Measurements from ENCODE around the gene ADGRA1.

The ADGRA1 gene

DNA sequence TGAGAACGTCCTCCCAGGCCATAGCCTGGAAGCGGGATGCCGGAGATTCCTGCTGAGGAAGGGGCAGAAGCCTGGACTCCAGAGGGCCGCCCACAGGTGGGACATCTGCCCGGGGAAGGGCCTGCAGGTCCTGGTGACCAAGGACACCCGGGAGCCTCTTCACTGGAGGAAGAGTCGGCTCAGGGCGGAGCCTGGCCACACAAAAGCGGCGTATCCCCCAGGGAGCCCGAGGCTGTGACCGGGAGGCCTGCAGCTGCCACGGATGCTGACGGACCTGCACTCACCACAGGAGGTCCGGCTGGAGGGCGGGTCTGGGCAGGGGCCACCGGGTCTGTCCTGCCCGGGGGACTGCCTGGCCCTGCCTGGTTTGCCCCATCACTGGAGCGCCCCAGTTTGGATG, 15.5 kb upstream of the ADGRA1 start:
- in situ Hi-C loops (cut with HindIII; ENCODE audit: low sequenced_read_pairs): no loop called here
- TF ChIP-seq, protein P1, sequence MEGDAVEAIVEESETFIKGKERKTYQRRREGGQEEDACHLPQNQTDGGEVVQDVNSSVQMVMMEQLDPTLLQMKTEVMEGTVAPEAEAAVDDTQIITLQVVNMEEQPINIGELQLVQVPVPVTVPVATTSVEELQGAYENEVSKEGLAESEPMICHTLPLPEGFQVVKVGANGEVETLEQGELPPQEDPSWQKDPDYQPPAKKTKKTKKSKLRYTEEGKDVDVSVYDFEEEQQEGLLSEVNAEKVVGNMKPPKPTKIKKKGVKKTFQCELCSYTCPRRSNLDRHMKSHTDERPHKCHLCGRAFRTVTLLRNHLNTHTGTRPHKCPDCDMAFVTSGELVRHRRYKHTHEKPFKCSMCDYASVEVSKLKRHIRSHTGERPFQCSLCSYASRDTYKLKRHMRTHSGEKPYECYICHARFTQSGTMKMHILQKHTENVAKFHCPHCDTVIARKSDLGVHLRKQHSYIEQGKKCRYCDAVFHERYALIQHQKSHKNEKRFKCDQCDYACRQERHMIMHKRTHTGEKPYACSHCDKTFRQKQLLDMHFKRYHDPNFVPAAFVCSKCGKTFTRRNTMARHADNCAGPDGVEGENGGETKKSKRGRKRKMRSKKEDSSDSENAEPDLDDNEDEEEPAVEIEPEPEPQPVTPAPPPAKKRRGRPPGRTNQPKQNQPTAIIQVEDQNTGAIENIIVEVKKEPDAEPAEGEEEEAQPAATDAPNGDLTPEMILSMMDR (IDR thresholded peaks at IDR 0.05; ENCODE audit: low read depth, low read length, missing control alignments): no peak
- DNase-seq (ENCODE audit: low read depth): no peak
- no peak overlapping the region for H3K4me3 ChIP-seq (ENCODE audit: low read depth, low read length)

DNA sequence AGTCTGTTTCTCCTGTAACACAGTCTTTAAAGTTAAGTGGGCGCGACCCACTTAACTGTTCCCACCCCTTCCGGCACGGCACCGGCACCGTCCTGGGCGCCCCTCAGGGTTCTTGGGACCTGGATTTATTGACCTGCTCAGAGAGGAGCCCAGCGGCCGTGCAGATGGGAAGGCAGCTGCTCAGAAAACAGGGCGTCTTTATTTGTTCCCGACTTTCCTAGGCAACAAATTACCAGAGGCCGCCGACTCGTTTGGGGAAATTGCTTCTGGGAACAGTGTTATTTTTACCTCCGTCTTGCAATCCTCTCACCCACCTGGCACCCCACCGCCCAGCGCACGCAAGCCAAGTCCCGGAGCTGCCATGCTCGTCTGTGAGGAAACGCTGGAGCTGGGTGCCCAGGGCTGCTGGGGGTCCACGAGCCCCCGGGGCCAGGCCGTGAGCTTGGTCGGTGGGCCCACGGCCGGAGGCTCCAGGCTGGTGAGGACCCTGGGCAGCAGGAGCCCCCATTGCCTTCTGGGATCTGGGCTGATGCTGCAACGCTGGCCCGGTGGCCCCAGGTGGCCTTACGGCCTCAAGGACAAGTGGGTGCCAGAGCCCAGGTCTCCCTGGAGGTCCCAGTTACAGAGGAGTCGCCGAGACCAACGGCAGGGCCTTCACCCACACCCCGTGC, 14.9 kb upstream of the ADGRA1 start:
- in situ Hi-C loops (cut with HindIII; ENCODE audit: low sequenced_read_pairs): no loop called here
- no peak overlapping the region for H3K4me3 ChIP-seq (ENCODE audit: low read depth, low read length)
- TF ChIP-seq, protein P1 (IDR thresholded peaks at IDR 0.05; ENCODE audit: low read depth, low read length, missing control alignments): no peak
- no peak for DNase-seq (ENCODE audit: low read depth)

DNA sequence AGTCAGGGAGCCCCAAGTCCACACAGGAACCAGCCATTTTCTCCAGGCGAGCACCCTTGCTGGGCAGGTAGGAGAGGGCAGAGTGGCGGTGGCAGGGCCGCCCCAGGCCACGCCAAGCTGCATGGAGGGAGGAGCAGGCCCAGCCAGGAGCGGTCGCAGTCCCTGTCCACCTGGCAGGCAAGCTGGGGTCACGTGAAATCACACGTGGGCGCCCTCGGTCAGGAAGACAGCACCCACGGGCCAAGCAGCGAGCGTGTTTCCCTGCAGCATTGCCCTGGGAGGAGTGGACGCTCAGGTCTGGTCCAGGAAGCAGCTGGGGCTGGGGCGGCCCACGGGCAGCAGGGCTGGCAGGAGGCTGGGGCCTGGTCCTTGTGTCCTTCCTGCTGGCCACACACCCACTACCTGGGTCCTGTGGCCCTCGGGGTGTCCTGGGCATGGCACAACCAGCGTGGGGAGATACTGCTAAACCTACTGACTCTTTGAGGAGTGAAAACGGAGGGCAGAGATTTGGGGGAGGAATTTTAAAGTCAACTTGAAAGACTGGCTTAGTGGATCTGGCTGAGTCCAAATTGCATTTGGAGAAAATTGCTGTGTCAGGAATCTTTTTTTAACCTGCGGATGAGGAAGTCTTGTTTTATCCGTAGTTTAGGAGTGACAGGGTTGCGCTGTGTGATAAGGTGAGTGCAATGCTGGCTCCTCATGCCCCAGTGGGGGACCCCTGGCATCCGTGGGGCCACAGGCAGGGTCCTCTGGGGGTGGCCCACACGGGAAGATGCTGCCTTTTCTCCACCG, 12.2 kb upstream of the ADGRA1 start:
- TF ChIP-seq, protein P1 (IDR thresholded peaks at IDR 0.05; ENCODE audit: low read depth, low read length, missing control alignments): no peak
- H3K4me3 ChIP-seq (ENCODE audit: low read depth, low read length): no peak overlapping the region
- no peak for DNase-seq (ENCODE audit: low read depth)
- in situ Hi-C loops (cut with HindIII; ENCODE audit: low sequenced_read_pairs): no loop called here

DNA sequence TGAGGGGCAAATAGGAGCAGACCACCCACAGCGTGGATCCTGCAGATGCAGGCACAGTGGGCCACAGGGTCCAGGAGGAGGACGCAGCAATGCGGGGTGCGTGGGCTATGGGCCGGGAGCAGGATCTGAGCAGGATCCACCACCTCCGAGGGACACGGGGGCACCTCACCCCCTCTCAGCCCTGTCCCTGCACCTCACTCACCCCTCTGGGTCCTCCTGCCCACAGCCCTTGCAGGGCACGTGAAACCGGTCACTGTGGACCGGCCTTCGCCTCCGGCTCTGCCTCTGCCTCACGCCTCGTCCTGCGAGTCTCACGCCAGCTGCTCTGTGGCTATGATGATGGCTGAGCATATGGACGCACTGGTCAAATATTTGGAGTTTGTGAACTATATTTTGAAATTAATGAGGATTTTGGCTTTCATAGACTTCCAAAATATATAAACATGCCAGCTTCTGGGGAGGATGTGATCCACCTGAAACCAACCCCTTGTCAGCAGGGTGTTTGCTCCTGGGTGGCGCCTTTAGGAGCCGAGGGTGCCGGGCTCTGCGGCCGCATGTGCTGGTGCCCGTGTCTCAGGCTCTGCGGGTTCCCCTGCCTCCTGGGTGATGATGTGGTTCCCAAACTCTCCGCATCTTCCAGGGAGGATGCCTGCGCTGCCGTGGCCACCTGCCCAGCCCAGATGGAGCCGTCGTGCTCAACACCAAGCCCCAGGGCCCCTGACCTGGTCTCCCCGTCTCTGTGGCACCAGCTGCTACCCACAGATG, 11.3 kb upstream of the ADGRA1 start:
- DNase-seq (ENCODE audit: low read depth): no peak
- H3K4me3 ChIP-seq (ENCODE audit: low read depth, low read length): no peak overlapping the region
- TF ChIP-seq, protein P1 (IDR thresholded peaks at IDR 0.05; ENCODE audit: low read depth, low read length, missing control alignments): no peak
- in situ Hi-C loops (cut with HindIII; ENCODE audit: low sequenced_read_pairs): no loop called here

DNA sequence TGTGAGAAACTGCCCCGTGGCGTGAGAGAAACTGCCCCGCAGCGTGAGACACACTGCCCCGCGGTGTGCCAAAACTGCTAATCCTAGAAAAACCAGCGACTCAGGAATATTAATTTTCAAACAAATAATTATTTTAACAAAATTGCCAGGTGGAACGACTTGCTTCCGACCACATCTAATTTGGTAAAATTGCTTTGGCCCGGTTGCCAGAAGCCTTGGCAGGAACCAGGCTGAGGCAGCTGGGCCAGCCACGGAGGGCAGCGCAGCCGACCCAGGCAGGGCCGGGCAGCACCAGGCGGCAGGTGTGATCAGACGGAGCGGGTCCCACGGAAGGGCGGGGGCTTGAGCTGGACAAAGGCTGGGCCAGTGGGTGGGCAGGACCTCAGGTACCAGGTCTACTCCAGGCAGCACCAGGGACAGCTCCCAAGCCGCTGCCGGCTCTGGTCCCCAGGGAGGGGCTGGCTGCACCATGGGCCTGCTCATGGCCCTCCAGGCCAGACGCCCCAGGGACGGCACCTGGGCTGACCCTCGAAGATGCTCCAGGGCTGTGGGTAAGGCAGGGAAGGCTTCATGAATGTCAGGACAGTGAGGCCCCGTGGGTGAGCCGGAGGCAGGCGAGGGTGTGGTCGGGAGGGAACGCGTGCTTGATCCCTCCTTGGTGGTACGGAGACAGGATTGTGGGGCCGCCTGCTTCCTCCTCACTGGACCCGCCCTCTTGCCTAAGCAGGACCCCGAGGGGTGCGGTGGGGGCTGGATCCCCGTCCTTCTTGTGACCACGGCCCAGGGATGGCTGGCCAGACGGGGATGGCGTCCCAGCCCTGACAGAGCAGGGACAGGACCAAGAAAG, 7.7 kb upstream of the ADGRA1 start:
- in situ Hi-C loops (cut with HindIII; ENCODE audit: low sequenced_read_pairs): no loop called here

More for the DNA sequence above, 7.7 kb upstream of the ADGRA1 start:
- H3K4me3 ChIP-seq (ENCODE audit: low read depth, low read length): no peak overlapping the region
- no peak for DNase-seq (ENCODE audit: low read depth)
- TF ChIP-seq, protein P1 (IDR thresholded peaks at IDR 0.05; ENCODE audit: low read depth, low read length, missing control alignments): no peak
